Measurements from ENCODE around the gene ECE1.

DNA sequence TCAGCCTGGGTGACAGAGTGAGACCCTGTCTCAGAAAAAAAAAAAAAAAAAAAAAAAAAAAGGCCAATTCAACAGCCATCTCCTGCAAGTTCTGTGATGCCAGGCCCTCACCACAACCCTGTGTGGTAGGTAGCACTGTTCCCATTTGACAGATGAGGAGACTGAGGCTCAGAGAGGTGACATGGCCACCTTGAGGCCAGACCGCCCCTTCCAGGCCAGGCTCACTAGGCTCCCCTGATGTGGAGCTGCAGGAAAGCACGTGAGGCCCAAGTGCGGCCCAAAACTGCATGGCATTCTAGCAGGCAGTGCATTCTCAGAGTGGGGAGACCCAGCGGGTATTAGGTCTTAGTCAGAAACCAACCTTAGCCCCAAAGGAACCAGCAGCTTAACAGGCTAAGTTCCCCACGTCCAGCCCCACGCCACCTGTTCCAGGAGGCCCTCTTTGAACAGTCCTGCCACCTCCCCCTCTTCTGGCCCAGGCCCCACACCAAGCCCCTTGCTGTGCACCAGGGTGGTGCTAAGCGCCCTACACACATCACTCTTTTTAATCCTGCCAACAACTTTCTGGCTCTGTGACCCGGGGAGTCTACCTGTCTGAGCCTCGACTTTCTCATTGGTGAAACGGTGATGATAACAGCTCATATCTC is 11.7 kb upstream of the ECE1 start:
- TF ChIP-seq CTCF (IDR thresholded peaks at IDR 0.05) (no peak), POLR2A (IDR thresholded peaks at IDR 0.05) (no peak)
